Stimulated activated CD8-positive, alpha-beta memory T cell treated with anti-CD3 and anti-CD28 coated beads, Interleukin-2, amount 100 ng/mL, for 48 hours (primary cell): ENCODE measurements around the gene OCEL1.
A peak's percentile ranks its signal among the peaks of the same experiment; 100 is the strongest.

Source experiments
- DNase-seq, 2 donors: peaks; one replicate each; pipeline ENCODE4 v3.0.0-alpha.2; 2020; ENCODE audit warnings: low read depth in 2 of 2

OCEL1 gene

DNA sequence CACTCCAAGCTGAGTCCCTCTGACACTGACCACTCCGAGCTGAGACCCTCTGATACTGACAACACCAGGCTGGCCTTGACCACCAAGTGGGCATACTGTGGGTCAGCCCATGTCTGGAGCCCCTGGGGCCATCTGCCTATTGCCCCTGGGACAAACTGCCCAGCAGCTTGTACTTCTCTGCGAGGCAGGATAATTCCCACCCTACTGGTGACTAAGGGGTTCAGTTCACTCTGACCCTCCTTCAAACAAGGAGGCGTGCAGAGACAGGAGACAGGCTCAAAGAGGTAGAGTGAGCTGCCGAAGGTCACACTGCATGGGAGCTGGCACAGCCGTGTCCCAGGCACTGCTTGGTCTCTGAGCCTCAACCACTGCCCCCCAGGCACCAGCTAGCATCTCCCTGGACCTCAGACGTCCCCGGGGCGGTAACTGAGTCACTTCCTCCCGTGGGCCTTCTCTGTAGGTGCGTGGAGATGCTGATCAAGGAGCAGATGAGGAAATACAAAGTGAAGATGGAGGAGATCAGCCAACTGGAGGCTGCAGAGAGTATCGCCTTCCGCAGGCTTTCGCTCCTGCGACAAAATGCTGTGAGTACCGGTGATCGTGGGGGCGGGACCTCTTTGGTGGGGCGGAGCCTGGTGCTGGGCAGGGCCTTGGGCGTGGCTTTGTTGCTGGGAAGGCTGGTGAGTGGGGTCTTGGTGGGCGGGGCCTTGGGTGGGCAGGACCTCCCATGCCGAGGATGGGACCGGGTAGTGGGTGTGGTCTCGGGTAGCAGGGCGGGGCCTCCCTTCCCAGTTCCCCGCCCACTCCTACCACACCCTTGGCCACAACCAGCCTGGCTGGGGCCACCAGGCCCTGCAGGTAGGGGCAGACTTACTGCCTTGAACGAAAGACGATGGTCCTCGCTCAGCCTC, 16.6 kb upstream of the OCEL1 start:
- DNase-seq, result peak; percentile 50 to 63

DNA sequence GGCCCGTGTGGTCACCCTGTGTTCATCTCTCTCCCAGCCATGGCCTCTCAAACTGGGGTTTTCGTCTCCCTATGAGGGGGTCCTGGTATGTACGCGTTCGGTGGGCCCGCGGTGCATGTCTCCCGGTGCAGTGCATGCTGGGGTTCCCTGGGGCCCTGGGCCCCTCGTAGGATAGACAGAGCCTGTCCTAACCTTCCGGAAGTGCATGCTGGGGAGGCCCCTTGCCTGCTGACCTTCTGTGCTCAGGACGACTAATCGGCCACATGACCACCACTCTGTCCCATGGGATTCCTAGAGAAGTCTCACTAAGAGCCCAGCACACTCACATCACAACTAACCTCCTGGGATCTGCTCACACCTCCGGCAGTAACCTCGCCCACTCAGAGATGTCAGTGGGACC, 15.7 kb upstream of the OCEL1 start:
- no peak for DNase-seq

DNA sequence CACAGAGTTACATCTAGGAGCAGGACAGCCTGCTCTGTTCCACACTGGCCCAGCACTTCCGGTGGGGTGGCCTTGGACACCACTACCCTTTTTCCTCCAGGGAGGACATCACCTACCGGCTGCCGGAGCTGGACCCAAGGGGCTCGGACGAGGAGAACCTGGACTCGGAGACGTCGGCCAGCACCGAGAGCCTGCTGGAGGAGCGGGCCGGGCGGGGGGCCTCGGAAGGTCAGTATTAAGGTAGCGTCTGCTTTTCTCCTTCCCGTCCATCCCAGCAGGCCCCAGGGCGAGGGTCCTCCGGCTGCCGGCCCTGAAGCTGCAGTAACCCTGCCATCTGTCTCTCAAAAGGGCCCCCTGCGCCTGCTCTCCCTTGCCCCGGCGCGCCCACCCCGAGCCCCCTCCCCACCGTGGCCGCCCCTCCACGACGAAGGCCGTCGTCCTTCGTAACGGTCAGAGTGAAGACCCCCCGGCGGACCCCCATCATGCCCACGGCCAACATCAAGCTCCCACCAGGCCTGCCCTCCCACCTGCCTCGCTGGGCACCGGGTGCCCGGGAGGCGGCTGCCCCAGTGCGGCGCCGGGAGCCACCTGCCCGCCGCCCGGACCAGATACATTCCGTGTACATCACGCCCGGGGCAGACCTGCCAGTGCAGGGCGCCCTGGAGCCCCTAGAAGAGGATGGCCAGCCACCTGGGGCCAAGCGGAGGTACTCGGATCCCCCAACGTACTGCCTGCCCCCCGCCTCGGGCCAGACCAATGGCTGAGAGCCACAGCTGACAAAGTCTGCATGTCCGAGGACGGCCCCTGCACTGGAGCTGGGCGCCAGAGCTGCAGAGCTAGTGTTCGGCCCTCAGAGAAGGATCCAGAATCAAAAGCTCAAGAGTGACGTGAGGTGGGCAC, 14.2 kb upstream of the OCEL1 start:
- no peak for DNase-seq

DNA sequence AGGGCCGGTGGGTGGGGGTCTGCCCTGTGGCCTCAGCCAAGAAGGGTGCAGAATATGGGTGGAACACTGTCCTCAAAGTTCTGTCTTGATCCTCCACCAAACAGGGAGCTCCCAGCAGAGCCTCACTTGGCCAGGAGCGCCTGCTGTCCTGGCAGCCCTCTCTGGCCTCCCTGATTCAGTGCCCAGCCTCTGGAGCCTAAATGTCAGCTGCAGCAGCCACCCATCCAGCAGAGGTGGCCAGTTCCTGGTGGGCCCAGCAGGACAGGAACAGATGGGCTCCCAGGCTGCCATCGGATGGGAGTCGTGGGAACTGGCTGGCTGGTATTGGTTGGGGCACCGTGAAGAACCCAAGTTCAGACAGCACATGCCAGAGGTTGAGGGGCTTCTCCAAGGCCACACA, 12.7 kb upstream of the OCEL1 start:
- no peak for DNase-seq

DNA sequence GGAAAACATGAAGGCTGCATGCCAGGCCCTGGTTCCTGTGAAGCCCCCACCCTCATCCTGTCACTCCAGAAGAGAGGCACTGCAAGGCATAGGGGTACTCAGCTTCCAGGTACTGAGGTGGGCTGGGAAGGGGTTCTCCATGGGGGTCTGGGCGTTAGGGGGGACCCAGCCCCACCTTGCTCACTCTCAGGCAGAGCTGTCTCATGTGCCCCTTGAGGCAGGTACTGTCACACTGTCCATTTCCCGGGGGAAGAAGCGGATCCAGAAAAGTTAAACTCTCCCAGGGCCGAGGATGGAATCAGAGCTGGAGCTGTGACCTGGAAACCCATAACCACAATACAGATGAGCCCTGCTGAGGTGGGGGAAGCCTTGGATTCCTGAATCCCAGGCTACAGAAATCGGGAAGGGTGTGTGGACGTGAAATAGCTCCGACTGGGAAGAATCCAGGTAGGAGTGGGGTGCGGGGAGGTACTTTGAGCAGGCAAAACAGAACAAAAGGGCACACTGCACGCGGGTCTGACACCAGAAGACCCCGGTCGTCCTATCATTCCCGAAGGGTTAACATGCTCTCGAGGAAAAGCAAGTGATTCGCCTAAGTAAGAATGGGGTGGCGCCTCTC, 11.4 kb upstream of the OCEL1 start:
- no peak for DNase-seq

DNA sequence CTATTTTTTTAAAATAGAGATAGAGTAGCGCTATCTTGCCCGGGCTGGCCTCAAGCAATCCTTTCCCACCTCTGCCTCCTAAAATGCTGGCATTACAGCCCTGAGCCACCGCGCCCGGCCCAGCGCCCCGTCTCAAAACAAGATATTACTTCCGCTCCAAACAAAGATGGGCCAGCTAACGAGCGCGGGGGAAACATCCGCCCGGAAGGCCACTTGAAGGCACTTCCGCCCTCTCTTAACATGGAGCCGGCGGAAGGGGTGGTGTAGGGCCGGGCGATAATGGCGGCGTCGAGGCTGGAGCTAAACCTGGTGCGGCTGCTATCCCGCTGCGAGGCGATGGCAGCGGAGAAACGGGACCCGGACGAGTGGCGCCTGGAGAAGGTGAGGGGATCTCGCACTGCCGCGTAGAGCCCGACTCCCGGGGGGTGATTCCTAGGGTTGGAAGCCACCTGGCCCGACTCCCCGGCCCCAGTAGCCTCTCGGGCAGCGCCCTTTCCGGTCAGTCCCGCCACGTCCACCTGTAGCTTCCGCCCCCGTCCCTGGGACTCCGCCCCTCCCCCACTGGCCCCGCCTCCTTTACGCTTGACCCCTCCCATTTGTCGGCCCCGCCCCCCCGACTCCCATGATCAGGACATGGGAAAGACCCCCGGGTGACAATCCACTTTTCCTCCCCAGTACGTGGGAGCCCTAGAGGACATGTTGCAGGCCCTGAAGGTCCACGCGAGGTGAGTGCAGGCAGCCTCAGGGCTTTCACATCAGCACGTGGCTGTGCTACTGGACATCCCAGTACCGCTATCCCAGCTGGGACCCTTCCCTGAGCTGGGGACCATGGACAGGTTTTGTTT, 10.7 kb upstream of the OCEL1 start, which contains the start of gene USE1:
Gene USE1, plus strand, starts transcription at position 231 of the 845 bp plus-strand sequence. Its CDS starts 49 bp downstream, at position 280.
- peak; percentile 70 to 72 for DNase-seq

DNA sequence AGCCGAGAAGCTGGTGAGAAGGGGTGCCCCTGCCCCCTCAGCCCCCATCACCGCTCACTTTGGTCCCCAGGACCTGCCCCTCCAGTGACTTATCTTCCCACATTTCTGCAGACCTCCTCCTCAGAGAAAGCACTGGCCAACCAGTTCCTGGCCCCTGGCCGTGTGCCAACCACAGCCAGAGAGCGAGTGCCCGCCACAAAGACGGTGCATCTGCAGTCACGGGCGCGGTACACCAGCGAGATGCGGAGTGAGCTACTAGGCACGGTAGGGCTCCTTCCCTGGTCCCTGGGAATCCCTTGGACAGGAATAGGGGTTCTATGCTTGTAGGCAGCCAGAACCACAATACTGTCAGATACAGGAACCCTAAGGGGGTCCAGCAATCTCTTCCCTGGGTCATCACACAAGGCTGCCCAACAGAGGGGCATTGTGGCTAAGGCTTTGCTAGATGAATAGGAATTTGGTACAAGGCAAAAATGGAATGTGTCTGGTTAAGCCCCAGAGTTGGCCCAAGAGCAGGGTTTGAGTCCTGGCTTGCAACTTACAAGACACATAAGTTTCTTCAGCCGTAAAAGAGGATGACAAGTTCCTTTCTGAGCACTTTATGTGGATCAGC, 9.9 kb upstream of the OCEL1 start:
- no peak for DNase-seq

DNA sequence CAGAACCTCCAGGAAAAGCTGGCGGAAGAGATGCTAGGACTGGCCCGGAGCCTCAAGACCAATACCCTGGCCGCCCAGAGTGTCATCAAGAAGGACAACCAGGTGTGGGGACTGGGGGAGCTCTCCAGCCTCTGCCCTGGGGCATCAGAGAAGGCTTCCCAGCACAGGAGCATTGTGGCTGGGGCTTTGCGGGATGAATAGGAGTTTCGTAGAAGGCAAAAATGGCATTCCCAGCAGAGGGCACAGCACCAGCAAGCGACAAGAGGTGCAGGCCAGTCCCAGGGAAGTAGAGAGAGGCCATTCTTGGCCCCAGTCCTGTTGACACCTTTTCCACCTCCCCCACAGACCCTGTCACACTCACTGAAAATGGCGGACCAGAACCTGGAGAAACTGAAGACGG, 6.7 kb upstream of the OCEL1 start:
- no peak for DNase-seq

DNA sequence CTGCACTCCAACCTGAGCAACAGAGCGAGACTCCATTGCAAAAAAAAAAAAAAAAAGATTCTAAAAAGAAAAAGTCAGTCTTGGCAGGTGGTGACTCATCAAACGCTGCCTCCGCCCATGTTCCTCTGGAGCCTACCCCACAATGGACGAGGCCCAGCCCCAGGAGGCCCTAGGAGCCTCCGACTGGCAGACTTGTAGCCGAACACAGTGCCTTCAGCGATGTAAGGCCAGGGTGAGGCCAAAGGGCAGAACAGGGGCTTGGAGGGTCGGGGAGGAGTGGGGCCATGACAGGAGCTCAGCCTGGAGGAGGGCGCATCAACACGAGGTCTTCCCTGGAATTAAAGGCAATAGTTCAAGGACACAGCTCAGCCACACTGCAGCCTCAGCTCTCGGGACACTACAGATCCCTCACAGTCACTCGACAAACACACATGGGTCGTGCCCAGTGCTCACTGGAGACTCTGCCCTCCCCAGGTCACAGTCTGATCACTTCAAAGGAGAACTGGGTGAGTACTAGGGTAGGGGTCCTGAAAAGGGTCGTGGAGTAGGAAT, 5.7 kb upstream of the OCEL1 start:
- DNase-seq, result no peak

DNA sequence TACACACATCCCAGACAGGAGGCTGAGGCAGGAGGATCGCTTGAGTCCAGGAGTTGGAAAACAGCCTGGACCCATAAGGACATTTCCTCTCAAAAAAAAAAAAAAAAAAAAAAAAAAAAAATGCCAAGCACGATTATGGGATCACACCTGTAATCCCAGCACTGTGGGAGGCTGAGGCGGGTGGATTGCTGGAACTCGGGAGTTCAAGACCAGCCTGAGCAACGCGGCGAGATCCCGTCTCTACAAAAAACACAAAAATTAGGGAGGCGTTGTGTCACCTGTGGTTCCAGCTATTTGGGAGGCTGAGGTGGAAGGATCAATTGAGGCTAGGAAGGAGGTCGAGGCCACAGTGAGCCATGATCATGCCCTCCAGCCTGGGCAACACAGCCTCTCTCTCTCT, 973 bp upstream of the OCEL1 start:
- DNase-seq, result no peak

DNA sequence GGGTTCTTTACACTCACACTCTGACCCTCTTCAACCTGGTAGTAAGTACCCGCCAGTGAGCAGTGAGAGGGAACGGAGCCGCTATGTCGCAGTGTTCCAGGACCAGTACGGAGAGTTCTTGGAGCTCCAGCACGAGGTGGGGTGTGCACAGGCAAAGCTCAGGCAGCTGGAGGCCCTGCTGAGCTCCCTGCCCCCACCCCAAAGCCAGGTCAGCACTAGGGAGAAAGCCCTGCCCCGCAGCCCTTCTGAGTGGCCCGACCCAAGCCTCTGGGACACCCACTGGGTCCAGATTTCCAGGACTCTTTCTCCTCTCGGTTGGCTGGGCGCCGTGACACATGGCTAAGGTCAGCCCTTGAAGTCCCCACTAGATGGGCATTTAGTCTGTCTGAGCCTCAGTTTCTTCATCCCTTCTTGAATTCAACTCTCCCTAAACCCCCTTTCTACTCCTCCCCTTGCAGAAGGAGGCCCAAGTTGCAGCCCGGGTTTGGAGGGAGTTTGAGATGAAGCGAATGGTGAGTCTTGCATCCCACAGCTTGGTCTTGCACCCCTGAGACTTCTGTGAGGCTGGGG, 1.9 kb downstream of the OCEL1 start:
- DNase-seq, result no peak

DNA sequence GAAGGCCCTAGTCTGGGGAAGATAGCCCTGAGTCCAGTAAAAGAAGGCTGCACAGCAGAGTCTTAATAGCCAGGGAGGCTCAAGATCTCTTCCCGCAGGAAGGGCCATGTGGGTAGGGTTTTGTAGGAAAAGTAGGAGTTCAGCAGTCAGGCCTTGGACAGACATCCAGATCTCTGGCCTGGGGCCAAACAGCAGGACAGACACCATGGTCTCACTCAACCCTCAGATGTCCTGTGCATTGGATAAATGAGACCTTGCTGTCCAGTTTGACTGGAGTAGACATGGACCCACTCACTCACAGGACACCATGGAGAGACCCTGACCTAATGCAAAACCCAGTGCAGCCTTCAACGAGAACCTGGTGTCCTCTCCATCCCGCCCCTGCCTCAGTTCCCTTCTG, 3.9 kb downstream of the OCEL1 start:
- DNase-seq, result no peak

DNA sequence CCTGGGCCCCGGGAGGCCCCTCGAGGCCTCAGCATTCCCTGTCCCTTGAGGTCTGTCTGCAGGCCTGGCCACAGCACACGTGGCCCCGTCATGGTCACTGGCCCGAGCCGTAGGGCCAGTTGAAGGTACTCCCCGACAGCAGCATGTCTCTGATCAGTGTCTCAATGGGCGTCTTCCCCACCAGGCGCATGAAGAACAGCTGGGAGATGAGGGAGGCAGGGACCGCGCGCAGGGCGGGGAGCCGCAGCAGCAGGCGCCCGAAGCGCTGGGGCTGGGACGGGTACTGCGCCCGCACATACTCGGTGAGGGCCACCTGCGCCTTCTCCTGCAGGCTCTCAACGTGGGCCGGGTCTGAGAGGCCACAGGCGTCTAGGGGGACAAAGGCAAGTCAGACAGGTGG, 6.2 kb downstream of the OCEL1 start:
- DNase-seq, result no peak

DNA sequence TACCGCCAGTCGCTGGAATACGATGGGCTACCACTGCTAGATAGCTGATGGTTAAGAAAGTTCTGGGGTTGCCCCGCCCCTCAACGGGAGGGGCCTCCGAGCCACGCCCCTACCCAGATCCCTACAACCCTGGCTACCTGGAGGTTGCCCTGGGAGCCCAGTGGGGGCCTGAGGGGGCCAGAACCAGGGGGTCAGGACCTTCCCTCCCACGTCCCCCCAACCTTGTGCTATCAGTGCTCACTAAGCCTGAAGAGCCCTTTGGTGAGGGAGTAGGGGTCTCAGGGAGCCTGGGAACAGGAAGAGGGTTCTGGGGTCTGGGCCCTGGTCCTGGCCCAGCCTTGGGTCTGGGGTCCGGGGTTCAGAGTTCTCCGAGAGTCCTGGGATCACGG, 8.9 kb downstream of the OCEL1 start:
- DNase-seq, result peak; percentile 56 to 61

DNA sequence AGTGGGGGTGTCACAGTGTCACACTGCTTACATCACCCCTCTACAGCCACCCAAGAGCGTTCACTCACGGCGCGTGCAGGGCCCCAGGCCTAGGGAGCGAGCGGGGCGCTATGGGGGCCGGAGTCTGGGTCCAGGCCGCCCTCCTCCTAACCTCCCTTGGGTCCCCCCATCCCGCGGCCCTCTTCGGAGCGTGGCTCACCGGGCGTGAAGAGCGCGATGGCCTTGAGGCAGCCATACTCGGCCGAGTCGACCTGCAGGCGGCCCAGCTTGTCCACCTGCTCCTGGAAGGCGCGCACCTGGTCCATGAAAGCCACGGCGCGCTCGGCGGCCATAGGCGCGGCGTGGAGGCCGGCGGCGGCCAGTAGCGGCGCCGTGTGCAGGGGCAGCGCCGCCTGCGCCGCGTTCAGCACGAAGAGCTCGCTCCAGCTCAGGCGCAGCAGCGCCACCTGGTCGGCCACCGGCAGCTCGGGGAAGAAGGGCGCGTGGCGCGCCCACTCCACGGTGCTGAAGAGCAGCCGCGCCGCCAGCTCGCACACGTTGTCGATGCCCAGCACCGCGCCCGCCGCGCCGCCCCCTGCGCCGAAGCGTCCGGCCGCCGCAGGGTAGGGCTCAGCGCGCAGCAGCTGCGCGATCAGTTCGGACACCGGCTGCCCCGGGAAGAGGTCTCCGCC, 9.4 kb downstream of the OCEL1 start:
- peak; percentile 59 to 62 for DNase-seq

DNA sequence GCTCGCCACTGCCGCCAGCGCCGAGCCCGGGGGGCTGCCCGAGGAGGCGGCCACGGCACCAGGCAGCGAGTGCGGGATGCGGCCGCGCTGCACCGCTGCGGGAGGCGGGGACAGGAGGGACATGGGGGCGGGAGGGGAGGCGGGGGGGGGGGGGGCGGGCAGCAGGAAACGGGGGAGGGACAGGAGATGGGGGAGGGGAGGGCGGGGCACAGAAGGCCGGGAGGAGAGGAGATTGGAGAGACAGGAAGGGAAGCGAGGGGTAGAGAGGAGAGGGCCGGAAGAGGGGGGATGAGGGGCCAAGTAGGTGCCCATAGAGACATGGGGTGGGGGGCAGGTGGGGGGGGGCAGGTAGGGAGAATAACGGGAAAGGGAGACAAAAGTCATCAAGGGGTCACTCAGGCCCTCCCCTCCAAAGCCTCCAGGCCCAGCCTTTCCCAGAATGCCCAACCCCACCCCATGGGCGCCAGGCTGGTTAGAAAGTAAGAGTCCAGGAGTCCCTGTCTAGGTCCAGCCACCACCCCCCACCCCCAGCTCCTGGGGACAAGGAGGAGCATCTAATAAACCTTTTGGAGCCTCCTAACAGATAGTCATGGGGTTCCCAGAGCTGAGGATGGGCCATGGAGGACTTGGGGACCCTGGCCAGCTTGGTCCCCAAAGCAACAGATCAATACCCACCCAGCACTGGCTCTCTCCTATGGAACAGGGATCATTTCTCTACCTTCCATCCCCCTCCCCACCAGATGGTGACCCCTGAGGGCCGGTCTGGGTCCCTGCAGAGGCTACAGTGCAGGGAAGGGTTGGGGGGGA, 10.1 kb downstream of the OCEL1 start:
- DNase-seq, result no peak

DNA sequence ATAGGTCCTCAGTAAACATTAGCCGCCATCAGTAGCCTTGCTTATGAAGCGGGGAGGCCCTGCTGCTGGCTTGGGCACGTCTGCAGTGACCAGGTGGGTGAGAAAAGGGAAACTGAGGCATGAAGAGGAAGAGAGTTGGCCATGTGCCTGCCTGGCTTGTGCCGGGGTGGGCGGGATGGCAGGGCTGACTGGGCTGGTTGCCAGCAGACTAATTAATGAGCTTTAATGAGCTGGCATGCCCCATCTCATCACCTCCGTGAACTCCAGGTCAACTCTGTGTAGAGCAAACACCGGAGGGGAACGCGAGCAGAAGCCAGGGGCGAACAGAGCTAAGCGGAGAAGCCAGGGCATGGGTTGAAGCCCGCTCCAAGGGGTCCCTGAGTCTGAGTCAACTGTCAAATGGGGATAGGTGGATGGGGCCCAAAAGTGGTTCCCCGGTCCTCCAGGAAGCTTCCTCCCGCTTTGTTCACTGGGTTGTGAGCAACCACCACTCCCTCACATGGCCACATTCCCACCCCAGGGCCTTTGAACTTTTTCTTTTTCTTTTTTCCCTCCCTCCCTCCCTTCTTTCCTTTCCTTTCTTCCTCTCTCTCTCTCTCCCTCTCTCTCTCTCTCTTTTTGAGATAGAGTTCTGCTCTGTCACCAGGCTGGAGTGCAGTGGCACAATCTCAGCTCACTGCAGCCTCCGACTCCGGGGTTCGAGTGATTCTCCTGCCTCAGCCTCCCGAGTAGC, 11.0 kb downstream of the OCEL1 start:
- no peak for DNase-seq
